Stimulated activated memory B cell treated with anti-CD40 and anti-IgM and Interleukin-4, amounts not matched to agents 10 μg/mL and 1 μg/mL and 100 μg/mL, for 72 hours (primary cell): Measurements from ENCODE around the gene LPCAT2.

Experiments used
- ATAC-seq: fragments of 150-1000 bp; cut with Tn5 transposase; 2 replicates; pipeline ENCODE4 v1.10.0; 2021
- H3K27ac Mint-ChIP-seq: one replicate; pipeline ENCODE4 v1.8.0; 2022; ENCODE audit warnings: mild to moderate bottlenecking, mixed read lengths
- H3K27me3 Mint-ChIP-seq: one replicate; pipeline ENCODE4 v1.8.0; 2022; ENCODE audit warnings: mixed read lengths
- H3K36me3 Mint-ChIP-seq: one replicate; pipeline ENCODE4 v1.8.0; 2022; ENCODE audit warnings: mixed read lengths
- H3K4me1 Mint-ChIP-seq: one replicate; pipeline ENCODE4 v1.8.0; 2022; ENCODE audit warnings: mixed read lengths
- H3K4me3 Mint-ChIP-seq: one replicate; pipeline ENCODE4 v1.8.0; 2022; ENCODE audit warnings: mild to moderate bottlenecking, moderate library complexity, mixed read lengths
- H3K9me3 Mint-ChIP-seq: one replicate; pipeline ENCODE4 v1.8.0; 2022; ENCODE audit warnings: mixed read lengths

The LPCAT2 gene

GRCh38 chr16:55543472-55543871 is 34.6 kb downstream of the LPCAT2 start:
- H3K27me3 Mint-ChIP-seq, result no peaks in the 10 kb centered on the region
- ATAC-seq, result no peak
- no peaks in the 10 kb centered on the region for H3K9me3 Mint-ChIP-seq

DNA sequence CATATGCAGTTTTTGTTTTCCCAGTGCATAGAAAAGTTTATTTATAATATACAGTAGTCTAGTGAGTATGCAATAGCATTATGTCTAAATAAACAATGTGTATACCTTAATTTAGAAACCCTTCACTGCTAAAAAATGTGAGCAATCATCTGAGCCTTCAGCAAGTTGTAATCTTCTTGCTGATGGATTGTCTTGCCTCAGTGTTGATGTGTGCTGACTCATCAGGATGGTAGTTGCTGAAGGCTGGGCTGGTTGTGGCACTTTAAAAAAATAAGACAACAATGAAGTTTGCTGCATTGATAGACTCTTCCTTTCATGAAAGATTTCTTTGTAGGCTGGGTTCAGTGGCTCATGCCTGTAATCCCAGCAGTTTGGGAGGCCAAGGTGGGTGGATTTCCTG is 43.7 kb downstream of the LPCAT2 start:
- Mint-ChIP-seq H3K27me3 (peaks cover 9% of the 10 kb centered on the region), H3K9me3 (peaks cover 2% of the 10 kb centered on the region), H3K4me3 (no peak overlapping the region), H3K4me1 (no peaks in the 10 kb centered on the region), H3K27ac (no peak overlapping the region), H3K36me3 (no peaks in the 10 kb centered on the region)
- ATAC-seq, result no peak

More at GRCh38 chr16:55543472-55543871, 34.6 kb downstream of the LPCAT2 start:
- H3K4me3 Mint-ChIP-seq, result no peak overlapping the region
- no peaks in the 10 kb centered on the region for H3K36me3 Mint-ChIP-seq
- no peaks in the 10 kb centered on the region for H3K4me1 Mint-ChIP-seq
- H3K27ac Mint-ChIP-seq, result no peak overlapping the region

DNA sequence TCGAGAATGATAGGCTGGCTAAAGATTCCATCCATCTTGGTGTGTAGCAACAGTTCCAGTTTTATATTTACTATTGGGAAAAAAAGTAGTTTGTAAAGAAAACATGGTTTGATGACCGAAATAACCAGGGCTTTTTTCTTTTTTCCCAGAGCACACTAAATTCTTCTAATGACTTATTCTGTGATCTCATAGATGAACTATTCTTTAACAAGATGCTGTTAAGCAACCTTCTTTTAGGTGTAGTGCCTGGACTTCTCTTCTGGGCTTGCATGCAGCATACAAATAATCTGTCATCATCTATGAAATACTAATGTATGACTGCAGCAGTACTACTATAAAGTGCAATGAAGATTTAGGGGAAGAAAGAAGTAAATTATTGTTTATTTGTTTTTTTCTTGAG is 46.6 kb downstream of the LPCAT2 start:
- Mint-ChIP-seq H3K36me3 (no peaks in the 10 kb centered on the region), H3K27me3 (peaks cover 13% of the 10 kb centered on the region), H3K27ac (no peak overlapping the region), H3K9me3 (peaks cover 2% of the 10 kb centered on the region), H3K4me3 (no peak overlapping the region), H3K4me1 (no peaks in the 10 kb centered on the region)
- ATAC-seq, result no peak

GRCh38 chr16:55557186-55557585 is 48.3 kb downstream of the LPCAT2 start:
- Mint-ChIP-seq H3K9me3 (peaks cover 2% of the 10 kb centered on the region), H3K27me3 (peaks cover 13% of the 10 kb centered on the region), H3K27ac (no peak overlapping the region), H3K36me3 (no peaks in the 10 kb centered on the region), H3K4me1 (no peaks in the 10 kb centered on the region), H3K4me3 (no peak overlapping the region)
- ATAC-seq, result no peak

GRCh38 chr16:55559233-55559632 is 50.4 kb downstream of the LPCAT2 start:
- peaks cover 13% of the 10 kb centered on the region for H3K27me3 Mint-ChIP-seq
- no peak overlapping the region for H3K27ac Mint-ChIP-seq
- no peak overlapping the region for H3K4me3 Mint-ChIP-seq
- H3K36me3 Mint-ChIP-seq, result no peaks in the 10 kb centered on the region
- H3K9me3 Mint-ChIP-seq, result no peaks in the 10 kb centered on the region
- no peak for ATAC-seq
- H3K4me1 Mint-ChIP-seq, result no peaks in the 10 kb centered on the region

- no peak for ATAC-seq
- H3K36me3 Mint-ChIP-seq, result no peaks in the 10 kb centered on the region
- H3K4me3 Mint-ChIP-seq, result no peak overlapping the region
- no peaks in the 10 kb centered on the region for H3K4me1 Mint-ChIP-seq
- peaks cover 13% of the 10 kb centered on the region for H3K27me3 Mint-ChIP-seq
- H3K27ac Mint-ChIP-seq, result no peak overlapping the region
- no peaks in the 10 kb centered on the region for H3K9me3 Mint-ChIP-seq
Measured at GRCh38 chr16:55559933-55560516, 51.2 kb downstream of the LPCAT2 start.

DNA sequence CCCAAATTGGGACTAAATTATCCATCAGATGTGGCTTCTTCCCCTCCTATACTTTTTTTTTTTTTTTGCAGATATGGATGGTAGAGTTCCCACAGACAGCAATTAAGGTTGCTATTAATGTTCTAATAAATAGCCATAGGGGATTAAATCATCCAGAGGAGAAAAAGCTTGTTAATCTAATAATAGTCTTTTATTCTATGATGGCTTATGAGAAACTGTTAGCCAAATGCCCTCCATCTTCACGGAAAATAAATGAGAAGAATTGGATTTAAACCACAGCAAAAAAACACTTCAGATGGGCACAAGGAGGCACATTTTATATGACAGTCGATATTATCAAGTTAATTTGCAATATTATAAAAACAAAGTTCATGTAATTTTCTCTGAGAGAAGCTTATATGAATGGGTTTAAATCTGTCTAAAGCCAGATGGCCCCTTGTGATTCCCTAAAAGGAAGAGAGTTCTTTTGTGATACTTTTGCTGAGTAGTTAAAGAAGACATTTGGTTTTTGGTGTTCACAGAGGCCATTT is 52.5 kb downstream of the LPCAT2 start:
- Mint-ChIP-seq H3K27me3 (peaks cover 13% of the 10 kb centered on the region), H3K9me3 (no peaks in the 10 kb centered on the region), H3K36me3 (no peaks in the 10 kb centered on the region), H3K4me3 (no peak overlapping the region), H3K4me1 (no peaks in the 10 kb centered on the region), H3K27ac (no peak overlapping the region)
- no peak for ATAC-seq

- H3K27me3 Mint-ChIP-seq, result peaks cover under 1% of the 10 kb centered on the region
- no peaks in the 10 kb centered on the region for H3K9me3 Mint-ChIP-seq
- no peaks in the 10 kb centered on the region for H3K36me3 Mint-ChIP-seq
Measured at GRCh38 chr16:55562936-55563335, 54.1 kb downstream of the LPCAT2 start.

DNA sequence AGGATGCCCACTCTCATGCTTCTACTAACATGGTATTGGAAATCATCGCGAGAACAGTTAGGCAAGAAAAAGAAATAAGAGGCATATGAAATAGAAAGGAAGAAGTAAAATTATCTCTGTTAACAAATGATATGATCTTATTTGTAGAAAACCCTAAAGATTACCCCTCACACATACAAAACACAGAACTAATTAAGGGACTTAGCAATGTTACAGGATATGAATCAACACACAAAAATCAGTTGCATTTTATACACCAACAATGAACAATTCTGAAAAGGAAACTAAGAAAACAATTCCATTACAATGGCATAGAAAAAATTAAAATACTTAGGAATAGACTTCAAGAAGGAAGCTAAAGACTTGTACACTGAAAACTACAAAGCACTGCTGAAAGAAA is 54.9 kb downstream of the LPCAT2 start:
- Mint-ChIP-seq H3K4me1 (no peaks in the 10 kb centered on the region), H3K27me3 (no peaks in the 10 kb centered on the region), H3K9me3 (no peaks in the 10 kb centered on the region), H3K27ac (no peak overlapping the region), H3K36me3 (no peaks in the 10 kb centered on the region), H3K4me3 (no peak overlapping the region)
- ATAC-seq, result no peak

More at GRCh38 chr16:55562936-55563335, 54.1 kb downstream of the LPCAT2 start:
- Mint-ChIP-seq H3K4me1 (no peaks in the 10 kb centered on the region), H3K4me3 (no peak overlapping the region), H3K27ac (no peak overlapping the region)
- ATAC-seq, result no peak

GRCh38 chr16:55565086-55565485 is 56.2 kb downstream of the LPCAT2 start:
- no peaks in the 10 kb centered on the region for H3K36me3 Mint-ChIP-seq
- no peaks in the 10 kb centered on the region for H3K27me3 Mint-ChIP-seq
- H3K4me1 Mint-ChIP-seq, result no peaks in the 10 kb centered on the region
- no peaks in the 10 kb centered on the region for H3K9me3 Mint-ChIP-seq
- H3K27ac Mint-ChIP-seq, result no peak overlapping the region
- ATAC-seq, result no peak
- no peak overlapping the region for H3K4me3 Mint-ChIP-seq

DNA sequence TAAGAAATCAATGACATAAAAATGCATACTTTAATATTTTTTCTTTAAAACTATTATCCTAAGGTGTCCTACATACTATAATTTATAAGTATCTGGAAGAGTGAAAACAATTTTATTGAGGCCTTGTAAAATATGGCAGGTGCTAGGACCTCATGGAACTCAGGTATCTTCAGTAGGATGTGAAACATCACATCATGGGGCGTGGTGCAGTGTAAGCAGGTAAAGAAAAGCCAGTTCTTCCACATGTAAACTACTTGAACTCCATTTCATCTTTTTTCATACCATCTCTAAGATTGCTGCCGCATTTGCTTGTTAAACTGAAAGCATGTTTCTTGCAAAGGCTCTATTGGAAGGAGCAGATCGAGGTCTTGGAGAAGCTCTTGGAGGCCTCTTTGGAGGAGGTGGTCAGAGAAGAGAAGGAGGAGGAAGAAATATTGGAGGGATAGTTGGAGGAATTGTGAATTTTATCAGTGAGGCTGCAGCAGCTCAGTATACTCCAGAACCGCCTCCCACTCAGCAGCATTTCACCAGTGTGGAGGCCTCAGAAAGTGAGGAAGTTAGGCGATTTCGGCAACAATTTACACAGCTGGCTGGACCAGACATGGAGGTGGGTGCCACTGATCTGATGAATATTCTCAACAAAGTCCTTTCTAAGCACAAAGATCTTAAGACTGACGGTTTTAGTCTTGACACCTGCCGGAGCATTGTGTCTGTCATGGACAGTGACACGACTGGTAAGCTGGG is 57.7 kb downstream of the LPCAT2 start, which contains the start of gene CAPNS2:
Gene CAPNS2 (plus strand): TSS at position 253 of the 744 bp plus-strand sequence. CDS start 73 bp downstream, at position 326.
- ATAC-seq, result no peak
- no peaks in the 10 kb centered on the region for H3K27me3 Mint-ChIP-seq
- no peak within 1 kb of the TSS for H3K27ac Mint-ChIP-seq
- H3K9me3 Mint-ChIP-seq, result no peaks in the 10 kb centered on the region
- no peaks in the 10 kb centered on the region for H3K4me1 Mint-ChIP-seq
- H3K36me3 Mint-ChIP-seq, result no peaks in the 10 kb centered on the region
- H3K4me3 Mint-ChIP-seq, result no peak within 1 kb of the TSS

GRCh38 chr16:55567382-55567781 is 58.5 kb downstream of the LPCAT2 start:
- Mint-ChIP-seq H3K27me3 (no peaks in the 10 kb centered on the region), H3K27ac (no peak overlapping the region), H3K9me3 (no peaks in the 10 kb centered on the region), H3K4me3 (no peak overlapping the region), H3K36me3 (no peaks in the 10 kb centered on the region), H3K4me1 (no peaks in the 10 kb centered on the region)
- ATAC-seq, result no peak

- Mint-ChIP-seq H3K4me1 (no peaks in the 10 kb centered on the region), H3K36me3 (no peaks in the 10 kb centered on the region), H3K4me3 (no peak overlapping the region), H3K9me3 (no peaks in the 10 kb centered on the region), H3K27ac (no peak overlapping the region), H3K27me3 (no peaks in the 10 kb centered on the region)
- ATAC-seq, result no peak
Measured at GRCh38 chr16:55568207-55568606, 59.3 kb downstream of the LPCAT2 start.

GRCh38 chr16:55569025-55569424 is 60.2 kb downstream of the LPCAT2 start:
- no peaks in the 10 kb centered on the region for H3K36me3 Mint-ChIP-seq
- H3K4me1 Mint-ChIP-seq, result no peaks in the 10 kb centered on the region
- ATAC-seq, result no peak
- no peaks in the 10 kb centered on the region for H3K9me3 Mint-ChIP-seq
- H3K27ac Mint-ChIP-seq, result no peak overlapping the region
- no peak overlapping the region for H3K4me3 Mint-ChIP-seq
- no peaks in the 10 kb centered on the region for H3K27me3 Mint-ChIP-seq

- no peaks in the 10 kb centered on the region for H3K4me1 Mint-ChIP-seq
- no peak for ATAC-seq
- no peaks in the 10 kb centered on the region for H3K9me3 Mint-ChIP-seq
- no peak overlapping the region for H3K27ac Mint-ChIP-seq
- no peak overlapping the region for H3K4me3 Mint-ChIP-seq
- H3K36me3 Mint-ChIP-seq, result no peaks in the 10 kb centered on the region
- H3K27me3 Mint-ChIP-seq, result no peaks in the 10 kb centered on the region
Measured at GRCh38 chr16:55570159-55570558, 61.3 kb downstream of the LPCAT2 start.
